C4-2B (cell line): ENCODE results near the gene SRC.

Experiments used
- CTCF ChIP-seq: fragments of 450-650 bp; conservative IDR thresholded peaks from 2 replicates; pipeline ENCODE4 v1.5.1; 2017; ENCODE audit warnings: mild to moderate bottlenecking
- ZFX ChIP-seq: fragments of 450-650 bp; IDR thresholded peaks from 2 replicates; pipeline ENCODE4 v1.6.1; 2017

- no peak for TF ChIP-seq CTCF
- no peak for TF ChIP-seq ZFX
These were observed 53.0 kb downstream of the SRC start for GRCh38 chr20:37398750-37399621.
